B cell (primary cell): ENCODE measurements around the gene CTNNA1. TPM values are rescaled to one million over a fixed set of nuclear protein-coding genes. Genes with fewer than 3 reads are reported as not detected.

Experiments
- ATAC-seq: fragments of 200-7000 bp; cut with Tn5 transposase; one replicate; pipeline ENCODE4 v1.10.0; 2021; ENCODE audit warnings: low read depth, mild to moderate bottlenecking, moderate number of reproducible peaks, moderate library complexity
- CTCF ChIA-PET: fragments of 350-600 bp; sonication (Branson Sonifier 250); formaldehyde crosslinking; loops from one replicate; lab custom pipeline; 2021; ENCODE audit warnings: antibody characterized with exemption, inconsistent platforms; lab: Charles Lee
- POLR2A ChIA-PET: fragments of 350-600 bp; sonication (Branson Sonifier 250); formaldehyde crosslinking; loops from one replicate; lab custom pipeline; 2021; ENCODE audit warnings: antibody characterized with exemption; lab: Charles Lee
- DNase-seq: peaks from one replicate; pipeline ENCODE4 v3.0.0; 2013
- H2AFZ ChIP-seq: 2 replicates; pipeline ENCODE4 v1.6.1; 2012; ENCODE audit warnings: mild to moderate bottlenecking, low read depth, low read length; ENCODE audit not compliant: insufficient read depth, poor library complexity, severe bottlenecking
- H3K27ac ChIP-seq, 2 donors: 1 replicate in 1 of 2; 2 replicates in 1 of 2; pipeline ENCODE4 v1.5.1; 2012 to 2013; ENCODE audit warnings: low read length in 2 of 2, mild to moderate bottlenecking in 2 of 2, moderate library complexity in 1 of 2
- H3K27me3 ChIP-seq, 4 experiments: fragments of 200-600 bp in 1 of 4; sonication (generic) in 1 of 4; replicated peaks in 1 of 4; 1 replicate in 2 of 4; 2 replicates in 2 of 4; pipeline versions ENCODE4 v1.6.1 to v1.7.0; 2013 to 2016; ENCODE audit warnings: low read length in 3 of 4, mild to moderate bottlenecking in 2 of 4, mixed read lengths in 1 of 4, moderate library complexity in 1 of 4; ENCODE audit not compliant: insufficient read depth in 4 of 4, control insufficient read depth in 3 of 4; ENCODE audit errors: control extremely low read depth in 1 of 4
- H3K36me3 ChIP-seq, 2 experiments: replicated peaks in 1 of 2; 1 replicate in 1 of 2; 2 replicates in 1 of 2; pipeline versions ENCODE4 v1.6.1 to v1.7.1; 2013; ENCODE audit warnings: low read length in 1 of 2; ENCODE audit not compliant: insufficient read depth in 2 of 2, control insufficient read depth in 1 of 2; ENCODE audit errors: control extremely low read depth in 1 of 2, extremely low read depth in 1 of 2
- H3K4me1 ChIP-seq, 2 donors: fragments of 200-600 bp in 1 of 2; sonication (generic) in 1 of 2; 1 replicate in 1 of 2; 2 replicates in 1 of 2; pipeline versions ENCODE4 v1.5.1 to v1.6.1; 2013 to 2017; ENCODE audit warnings: low read length in 2 of 2; ENCODE audit not compliant: control insufficient read depth in 2 of 2, insufficient read depth in 2 of 2
- H3K4me2 ChIP-seq: replicated peaks from 2 replicates; pipeline ENCODE3; 2012; ENCODE audit warnings: mild to moderate bottlenecking, low read depth, low read length; ENCODE audit not compliant: poor library complexity, severe bottlenecking
- H3K4me3 ChIP-seq, 5 experiments: fragments of 200-600 bp in 1 of 5; sonication (generic) in 1 of 5; 1 replicate in 3 of 5; 2 replicates in 2 of 5; pipeline versions ENCODE4 v1.5.1 to v1.7.0; 2011 to 2016; ENCODE audit warnings: low read length in 4 of 5, mild to moderate bottlenecking in 4 of 5, low read depth in 2 of 5, control low read depth in 1 of 5, moderate library complexity in 1 of 5; ENCODE audit not compliant: insufficient read depth in 1 of 5; ENCODE audit errors: control extremely low read depth in 1 of 5, extremely low read depth in 1 of 5
- H3K79me2 ChIP-seq: fragments of 200-600 bp; sonication (generic); one replicate; pipeline ENCODE4 v1.6.0; 2016; ENCODE audit warnings: low read length; ENCODE audit not compliant: control insufficient read depth, insufficient read depth
- H3K9ac ChIP-seq: fragments of 200-600 bp; sonication (generic); 2 replicates; pipeline ENCODE4 v1.6.1; 2017; ENCODE audit warnings: mild to moderate bottlenecking, low read length, moderate library complexity
- H3K9me3 ChIP-seq, 3 donors: one replicate each; pipeline versions ENCODE4 v1.6.1 to v1.7.1; 2013; ENCODE audit warnings: low read length in 2 of 3; ENCODE audit not compliant: control insufficient read depth in 2 of 3, insufficient read depth in 1 of 3; ENCODE audit errors: control extremely low read depth in 1 of 3
- H4K20me1 ChIP-seq: 2 replicates; pipeline ENCODE4 v1.6.0; 2012; ENCODE audit warnings: mild to moderate bottlenecking, low read length; ENCODE audit not compliant: insufficient read depth, control insufficient read depth, poor library complexity, severe bottlenecking
- H3K27ac Mint-ChIP-seq: one replicate; pipeline ENCODE4 v1.8.0; 2021; ENCODE audit warnings: mixed read lengths
- H3K27me3 Mint-ChIP-seq: one replicate; pipeline ENCODE4 v1.8.0; 2021; ENCODE audit warnings: mixed read lengths
- H3K4me1 Mint-ChIP-seq: one replicate; pipeline ENCODE4 v1.8.0; 2021; ENCODE audit warnings: mixed read lengths
- H3K4me3 Mint-ChIP-seq: one replicate; pipeline ENCODE4 v1.8.0; 2021; ENCODE audit warnings: mixed read lengths
- H3K9me3 Mint-ChIP-seq: one replicate; pipeline ENCODE4 v1.8.0; 2022; ENCODE audit warnings: mixed read lengths; ENCODE audit not compliant: insufficient read depth
- EZH2 ChIP-seq: IDR thresholded peaks from 2 replicates; pipeline ENCODE4 v1.6.1; 2012; ENCODE audit warnings: borderline replicate concordance, low read depth, mild to moderate bottlenecking, moderate library complexity, low read length; ENCODE audit not compliant: insufficient read depth, poor library complexity, severe bottlenecking
- WGBS: methylation state at CpG from one replicate; pipeline ENCODE4 v1.1.5; 2013; ENCODE audit warnings: missing lambda C conversion rate; ENCODE audit not compliant: insufficient coverage; 5-methylcytosine and 5-hydroxymethylcytosine counted together
- intact Hi-C: fragments of 100-400 bp; cut with micrococcal nuclease; formaldehyde crosslinking; loops from one replicate; pipeline ENCODE4 v1.10.0; 2022
- polyA plus RNA-seq: library from polyadenylated mRNA; depleted of rRNA; stranded (reverse); fragments of >200 nt; gene quantifications from 2 replicates; pipeline ENCODE4 v1.2.3, GENCODE V29; 2012
- total RNA-seq, 2 donors: library from RNA; stranded (reverse); fragments of 120-200 nt in 1 of 2; gene quantifications; 1 replicate in 1 of 2; 2 replicates in 1 of 2; pipeline versions ENCODE4 v1.2.3 to v1.2.4, GENCODE V29; 2013 to 2022
- TF ChIP-seq, protein P1 (sequence below): fragments of 200-600 bp; IDR thresholded peaks from one replicate; pipeline ENCODE4 v1.8.0; 2022; ENCODE audit warnings: antibody characterized with exemption, mild to moderate bottlenecking

CTNNA1 gene
- total and polyA plus RNA-seq, 2 donors (not counting 1 experiment from before 2014, with no cell fraction given): 22.7 to 96.0 TPM

DNA sequence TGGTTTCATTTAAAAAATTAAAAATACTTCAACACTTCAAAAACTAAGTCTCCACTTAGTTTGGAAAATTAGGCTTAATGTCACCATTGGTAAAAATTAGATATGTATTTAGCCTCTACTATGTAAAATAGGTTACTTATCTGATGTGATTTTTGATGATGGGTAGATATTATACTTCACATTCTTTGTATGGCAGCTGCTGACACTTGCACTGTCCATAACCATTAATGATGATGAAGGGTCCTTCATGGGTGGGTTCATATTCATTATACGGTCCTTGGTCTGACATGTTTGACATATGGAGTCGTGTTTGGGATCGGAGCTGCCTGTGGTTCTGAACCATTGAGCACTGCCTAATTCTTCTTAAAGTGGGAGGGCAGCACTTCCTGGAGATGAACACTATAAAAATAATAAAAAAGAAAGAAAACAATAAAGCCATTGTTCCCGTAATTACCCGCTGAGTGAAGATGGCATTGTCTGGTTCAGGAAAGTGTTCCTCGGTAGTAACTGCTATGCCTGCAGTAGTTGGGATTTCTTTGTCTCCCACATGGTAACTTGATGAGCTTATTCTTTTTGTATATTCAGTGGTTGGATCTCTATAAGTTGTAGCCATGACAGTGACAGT, 119.7 kb downstream of the CTNNA1 start:
- no peak for DNase-seq
- Histone ChIP-seq H2AFZ (no peak overlapping the region), H3K27ac (no peak overlapping the region), H3K79me2 (no peaks in the 10 kb centered on the region), H3K4me1 (no peaks in the 10 kb centered on the region), H3K4me2 (no peak overlapping the region), H3K9ac (no peak overlapping the region), H3K27me3 (no peaks in the 10 kb centered on the region), H3K9me3 (no peaks in the 10 kb centered on the region), H4K20me1 (no peaks in the 10 kb centered on the region), H3K36me3 (no peaks in the 10 kb centered on the region), H3K4me3 (no peak overlapping the region)
- intact Hi-C loops: no loop called here
- peaks cover 3% of the 10 kb centered on the region for H3K4me1 Mint-ChIP-seq
- ATAC-seq: no peak
- no peak overlapping the region for H3K27ac Mint-ChIP-seq
- no peak overlapping the region for H3K4me3 Mint-ChIP-seq
- H3K27me3 Mint-ChIP-seq: no peaks in the 10 kb centered on the region
- WGBS: 100% methylated on average over 3 of the region's 6 CpGs
- ChIA-PET CTCF (interaction anchor here (1.2 kb wide), 1 partner anchor 378 kb away, joined by 3 read pairs; no protein-coding TSS in a partner anchor), POLR2A (no interaction called here)
- no peak for TF ChIP-seq EZH2
- TF ChIP-seq, protein P1, sequence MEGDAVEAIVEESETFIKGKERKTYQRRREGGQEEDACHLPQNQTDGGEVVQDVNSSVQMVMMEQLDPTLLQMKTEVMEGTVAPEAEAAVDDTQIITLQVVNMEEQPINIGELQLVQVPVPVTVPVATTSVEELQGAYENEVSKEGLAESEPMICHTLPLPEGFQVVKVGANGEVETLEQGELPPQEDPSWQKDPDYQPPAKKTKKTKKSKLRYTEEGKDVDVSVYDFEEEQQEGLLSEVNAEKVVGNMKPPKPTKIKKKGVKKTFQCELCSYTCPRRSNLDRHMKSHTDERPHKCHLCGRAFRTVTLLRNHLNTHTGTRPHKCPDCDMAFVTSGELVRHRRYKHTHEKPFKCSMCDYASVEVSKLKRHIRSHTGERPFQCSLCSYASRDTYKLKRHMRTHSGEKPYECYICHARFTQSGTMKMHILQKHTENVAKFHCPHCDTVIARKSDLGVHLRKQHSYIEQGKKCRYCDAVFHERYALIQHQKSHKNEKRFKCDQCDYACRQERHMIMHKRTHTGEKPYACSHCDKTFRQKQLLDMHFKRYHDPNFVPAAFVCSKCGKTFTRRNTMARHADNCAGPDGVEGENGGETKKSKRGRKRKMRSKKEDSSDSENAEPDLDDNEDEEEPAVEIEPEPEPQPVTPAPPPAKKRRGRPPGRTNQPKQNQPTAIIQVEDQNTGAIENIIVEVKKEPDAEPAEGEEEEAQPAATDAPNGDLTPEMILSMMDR: no peak
- H3K9me3 Mint-ChIP-seq: peaks cover 4% of the 10 kb centered on the region

DNA sequence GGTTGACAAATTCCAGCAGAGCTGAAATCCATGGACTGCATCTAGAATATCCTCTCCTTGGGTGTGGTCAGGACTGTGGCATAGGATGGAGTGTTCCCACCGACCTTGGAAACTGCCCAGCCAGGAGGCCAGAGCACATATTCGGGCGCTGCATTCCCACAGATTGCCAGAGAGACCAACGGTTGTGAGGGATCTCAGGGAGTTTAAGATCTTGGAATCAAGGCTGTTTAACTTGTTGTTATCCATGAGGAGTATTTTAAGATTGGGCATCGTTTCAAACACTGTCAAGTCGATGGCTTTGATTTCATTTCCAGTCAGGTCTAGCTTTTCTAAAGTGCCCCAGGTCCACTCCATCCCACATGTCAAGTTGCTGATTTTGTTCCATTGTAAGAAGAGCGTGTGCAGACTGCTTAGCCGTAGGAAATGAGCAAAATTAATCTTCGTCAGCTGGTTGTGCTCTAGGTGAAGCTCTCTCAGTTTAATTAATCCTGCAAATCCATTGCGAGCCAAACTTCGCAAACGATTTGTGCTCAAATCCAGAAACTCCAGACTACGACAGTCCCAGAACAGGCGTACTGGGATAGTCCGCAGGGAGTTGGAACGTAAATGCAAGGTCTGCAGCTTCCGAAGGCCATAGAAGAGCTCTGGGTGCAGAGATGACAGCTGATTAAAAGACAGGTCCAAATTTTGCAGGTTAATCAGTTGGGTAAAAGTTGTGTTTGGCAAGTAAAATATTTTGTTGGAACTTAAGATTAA, 120.4 kb downstream of the CTNNA1 start:
- ChIA-PET POLR2A (no interaction called here), CTCF (no interaction called here)
- Mint-ChIP-seq H3K27me3 (no peaks in the 10 kb centered on the region), H3K4me3 (no peak overlapping the region), H3K9me3 (peaks cover 4% of the 10 kb centered on the region), H3K4me1 (peaks cover 3% of the 10 kb centered on the region), H3K27ac (no peak overlapping the region)
- Histone ChIP-seq H3K36me3 (no peaks in the 10 kb centered on the region), H3K9me3 (no peaks in the 10 kb centered on the region), H3K4me2 (no peak overlapping the region), H3K27ac (no peak overlapping the region), H2AFZ (no peak overlapping the region), H3K4me1 (no peaks in the 10 kb centered on the region), H4K20me1 (no peaks in the 10 kb centered on the region), H3K4me3 (no peak overlapping the region), H3K79me2 (no peaks in the 10 kb centered on the region), H3K27me3 (no peaks in the 10 kb centered on the region), H3K9ac (no peak overlapping the region)
- ATAC-seq (no peak), DNase-seq (no peak)
- TF ChIP-seq, protein P1: no peak
- TF ChIP-seq EZH2: no peak
- 98% methylated on average over 16 of the region's 17 CpGs for WGBS
- intact Hi-C loops: no loop called here
